NCI-H1105 treated with DMSO at 0.1 percent for 48 hours (cell line): ENCODE measurements around the gene STK11.

ENCODE experiments used
- DNase-seq: peaks from one replicate; lab custom pipeline; 2025; lab: John Stamatoyannopoulos, UW

The STK11 gene

DNA sequence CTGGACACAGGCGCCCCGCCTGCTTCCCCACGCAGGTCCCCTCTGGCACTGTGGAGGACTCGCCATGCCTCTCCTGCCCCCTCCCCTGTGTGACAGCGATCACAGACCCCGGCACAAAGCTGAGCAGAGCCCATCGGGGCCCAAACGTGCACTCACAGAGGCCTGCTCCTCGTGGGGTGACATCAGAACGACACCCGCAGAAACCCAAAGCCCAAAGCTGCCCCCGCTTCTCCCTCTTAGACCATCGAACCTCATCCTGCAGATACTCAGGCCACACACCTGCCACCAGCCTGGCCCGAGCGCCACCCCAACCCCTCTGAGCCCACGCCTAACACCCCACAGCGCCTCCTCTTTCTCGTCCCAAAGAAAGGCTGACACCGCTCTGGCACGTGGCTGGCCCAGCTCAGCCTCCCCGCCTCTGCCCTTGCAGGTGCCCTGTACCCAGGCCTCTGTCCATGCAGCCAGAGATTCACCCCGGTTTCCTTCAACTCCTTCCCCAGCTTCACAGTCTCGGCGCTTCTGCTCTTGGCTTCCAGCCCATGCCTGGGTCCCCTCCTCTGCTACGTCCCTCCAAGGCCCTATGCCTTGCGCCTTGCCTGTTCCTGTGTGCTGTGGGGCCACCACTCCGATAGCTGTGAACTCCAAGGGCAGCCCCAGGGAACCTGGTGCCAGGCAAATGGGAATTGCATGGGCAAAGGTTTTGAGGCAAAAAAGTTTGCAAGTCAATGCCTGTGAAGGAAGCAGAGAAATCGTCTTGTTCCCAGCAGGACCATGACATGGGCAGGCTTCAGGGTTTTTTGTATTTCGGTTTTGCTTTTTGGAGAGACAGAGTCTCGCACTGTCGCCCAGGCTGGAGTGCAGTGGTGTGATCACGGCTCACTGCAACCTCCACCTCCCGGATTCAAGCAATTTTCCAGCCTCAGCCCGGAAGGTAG lies 33.1 kb downstream of the STK11 start:
- no peak for DNase-seq

DNA sequence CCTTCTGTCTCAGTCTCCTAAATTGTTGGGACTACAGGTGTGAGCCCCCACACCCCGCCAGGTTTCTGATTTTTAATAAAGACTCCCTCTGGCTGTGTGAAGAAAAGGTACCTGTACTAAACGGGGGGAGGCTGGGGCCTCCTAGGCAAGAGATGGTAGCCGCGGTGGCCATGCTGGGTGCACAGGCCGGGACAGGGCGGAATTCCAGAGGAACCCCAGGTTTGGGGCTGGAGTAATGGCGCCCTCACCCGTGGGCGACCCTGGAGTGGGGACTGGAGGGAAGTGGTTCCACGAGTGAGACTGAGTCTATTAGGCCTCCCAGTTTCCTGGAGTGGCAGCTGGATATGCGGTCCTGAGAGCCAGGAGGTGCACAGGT lies 33.8 kb downstream of the STK11 start:
- no peak for DNase-seq

DNA sequence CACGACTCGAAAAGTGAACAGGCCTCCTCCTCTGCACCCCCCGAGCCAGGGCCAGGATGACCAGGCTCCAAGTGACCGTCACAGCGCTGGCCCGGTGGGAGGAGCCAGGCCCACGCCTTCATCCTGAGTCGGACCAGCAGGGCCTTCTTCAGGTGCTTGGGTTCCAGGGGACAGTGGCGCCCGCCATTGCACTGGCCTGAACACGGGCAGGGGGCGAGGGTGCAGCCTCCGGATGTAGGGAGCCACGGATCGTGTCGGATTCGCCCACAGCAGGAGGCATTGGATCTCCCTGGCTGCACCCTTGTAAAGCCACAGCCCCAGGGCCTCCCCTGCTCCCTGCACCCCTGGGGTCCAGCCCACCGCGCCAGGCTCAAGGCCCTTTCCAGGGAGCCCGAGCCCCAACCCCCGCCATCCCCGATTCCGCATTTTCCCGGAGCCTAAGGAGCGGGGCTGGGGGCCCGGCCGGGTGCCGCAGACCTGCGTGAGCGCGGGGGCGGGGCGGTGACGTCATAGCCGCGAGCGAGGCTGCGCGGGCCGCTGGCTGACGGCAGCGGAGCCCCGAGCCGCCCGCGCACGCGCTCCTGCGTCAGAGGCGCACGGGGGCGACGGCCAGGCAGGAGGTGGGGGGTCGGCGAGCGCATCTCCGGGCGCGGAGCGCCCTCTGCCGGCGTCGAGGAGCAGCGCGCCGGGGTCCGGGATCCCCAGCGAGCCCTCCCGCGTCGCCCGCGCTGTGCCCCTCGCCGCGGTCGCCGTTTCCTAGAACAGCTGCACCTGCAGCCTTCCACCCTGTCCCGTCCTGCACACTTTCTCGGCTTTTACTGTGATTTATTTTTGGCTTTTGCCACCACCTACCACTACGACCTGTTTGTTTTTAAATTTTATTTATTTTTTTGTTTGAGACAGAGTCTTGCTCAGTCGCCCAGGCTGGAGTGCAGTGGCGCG lies 34.5 kb downstream of the STK11 start:
- DNase-seq, result peak; percentile 83

DNA sequence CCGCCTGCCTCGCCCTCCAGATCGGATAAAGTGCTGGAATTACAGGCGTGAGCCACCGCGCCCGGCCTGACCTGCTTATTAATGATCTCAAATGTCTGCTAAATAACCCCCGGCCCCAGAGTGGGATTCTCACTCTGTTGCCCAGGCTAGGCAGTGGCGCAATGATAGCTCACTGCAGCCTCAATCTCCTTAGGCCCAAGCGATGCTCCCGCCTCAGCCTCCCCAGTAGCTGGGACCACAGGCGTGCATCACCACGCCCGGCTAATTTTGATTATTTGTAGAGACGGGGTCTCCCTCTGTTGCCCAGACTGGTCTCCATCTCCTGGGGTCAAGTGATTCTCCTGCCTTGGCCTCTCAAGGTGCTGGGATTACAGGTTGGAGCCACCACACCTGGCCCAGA lies 35.3 kb downstream of the STK11 start:
- DNase-seq, result no peak

DNA sequence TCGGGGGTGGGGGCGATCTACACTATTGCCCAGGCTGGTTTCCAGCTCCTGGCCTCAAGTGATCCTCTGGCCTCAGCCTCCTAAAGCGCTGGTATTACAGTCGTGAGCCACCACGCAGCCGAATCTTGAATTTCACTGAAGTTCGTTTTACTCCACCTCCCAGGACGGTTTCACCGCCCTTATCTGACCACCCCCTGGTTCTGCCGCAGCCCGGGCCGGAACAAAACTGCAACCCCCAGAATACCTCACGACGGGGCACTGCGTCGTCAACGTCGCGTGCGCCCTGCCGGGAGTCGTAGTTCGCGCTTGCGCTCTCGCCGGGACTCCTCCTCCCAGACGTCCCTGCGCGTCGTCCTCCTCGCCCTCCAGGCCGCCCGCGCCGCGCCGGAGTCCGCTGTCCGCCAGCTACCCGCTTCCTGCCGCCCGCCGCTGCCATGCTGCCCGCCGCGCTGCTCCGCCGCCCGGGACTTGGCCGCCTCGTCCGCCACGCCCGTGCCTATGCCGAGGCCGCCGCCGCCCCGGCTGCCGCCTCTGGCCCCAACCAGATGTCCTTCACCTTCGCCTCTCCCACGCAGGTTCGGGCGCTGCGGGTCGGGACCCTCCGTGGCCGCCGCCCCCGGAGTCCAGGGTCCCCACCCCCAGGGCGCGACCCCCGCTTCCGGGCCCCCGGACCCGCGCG lies 36.0 kb downstream of the STK11 start, which contains the start of gene ATP5F1D:
TSS of gene ATP5F1D (plus strand) at position 335 of the 679 bp plus-strand sequence. CDS start at position 435, 100 bp downstream.
- peak; percentile 90 for DNase-seq

DNA sequence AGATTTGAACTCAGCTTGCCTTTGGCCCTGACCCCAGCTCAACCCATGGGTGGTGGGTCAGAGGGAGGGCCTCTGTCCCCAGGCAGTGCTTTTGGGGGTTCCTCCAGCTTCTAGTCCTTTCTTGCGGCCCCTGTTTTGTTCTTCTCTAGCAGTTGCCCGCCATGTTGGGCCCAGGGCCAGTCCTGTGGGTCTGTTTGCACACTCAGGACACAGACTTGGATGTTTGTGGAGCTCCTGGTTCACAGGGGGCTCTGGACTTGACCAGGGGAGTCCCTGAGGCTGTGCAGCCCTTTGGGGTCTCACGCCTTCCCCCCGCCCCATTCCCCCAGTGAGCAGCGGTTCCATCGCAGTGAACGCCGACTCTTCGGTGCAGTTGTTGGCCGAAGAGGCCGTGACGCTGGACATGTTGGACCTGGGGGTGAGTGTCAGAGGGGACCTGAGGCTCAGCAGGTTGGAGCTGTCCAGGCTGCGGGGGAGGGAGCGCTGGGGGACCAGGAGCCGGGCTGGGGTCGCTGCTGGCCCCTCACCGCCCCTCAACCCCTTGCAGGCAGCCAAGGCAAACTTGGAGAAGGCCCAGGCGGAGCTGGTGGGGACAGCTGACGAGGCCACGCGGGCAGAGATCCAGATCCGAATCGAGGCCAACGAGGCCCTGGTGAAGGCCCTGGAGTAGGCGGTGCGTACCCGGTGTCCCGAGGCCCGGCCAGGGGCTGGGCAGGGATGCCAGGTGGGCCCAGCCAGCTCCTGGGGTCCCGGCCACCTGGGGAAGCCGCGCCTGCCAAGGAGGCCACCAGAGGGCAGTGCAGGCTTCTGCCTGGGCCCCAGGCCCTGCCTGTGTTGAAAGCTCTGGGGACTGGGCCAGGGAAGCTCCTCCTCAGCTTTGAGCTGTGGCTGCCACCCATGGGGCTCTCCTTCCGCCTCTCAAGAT lies 38.5 kb downstream of the STK11 start:
- DNase-seq, result peak; percentile 69

DNA sequence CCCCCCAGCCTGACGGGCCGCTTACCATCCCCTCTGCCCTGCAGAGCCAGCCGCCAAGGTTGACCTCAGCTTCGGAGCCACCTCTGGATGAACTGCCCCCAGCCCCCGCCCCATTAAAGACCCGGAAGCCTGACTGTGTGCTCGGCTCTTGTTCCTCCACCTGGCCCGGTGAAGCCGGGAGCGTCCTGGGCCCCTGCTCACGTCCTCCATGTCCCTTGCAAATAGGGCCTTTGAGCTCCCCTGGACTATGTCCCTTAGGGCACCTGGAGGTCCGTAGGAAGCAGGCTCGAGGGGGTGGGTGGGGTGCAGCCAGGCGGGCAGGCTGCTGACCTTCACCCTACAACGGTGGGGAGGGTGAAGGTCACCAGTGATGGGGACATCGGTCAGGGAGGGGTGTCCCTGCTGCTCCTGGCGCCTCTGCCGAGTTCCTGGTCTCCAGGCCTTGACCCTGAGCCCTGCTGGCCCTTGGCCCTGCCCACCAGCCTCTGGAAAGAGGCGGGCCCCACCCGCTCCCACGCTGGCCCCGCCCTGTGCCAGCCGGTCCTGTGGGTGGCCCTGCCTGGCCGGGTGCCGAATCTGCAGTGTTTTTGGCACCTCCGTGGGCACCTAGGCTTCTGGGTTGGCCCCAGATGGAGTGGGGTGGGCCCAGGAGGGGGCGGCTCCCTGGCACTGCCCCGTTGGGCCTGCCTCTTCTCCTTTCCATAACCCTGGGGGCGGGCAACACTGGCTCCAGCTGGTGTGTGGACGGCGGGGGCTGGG lies 39.3 kb downstream of the STK11 start:
- DNase-seq, result no peak

DNA sequence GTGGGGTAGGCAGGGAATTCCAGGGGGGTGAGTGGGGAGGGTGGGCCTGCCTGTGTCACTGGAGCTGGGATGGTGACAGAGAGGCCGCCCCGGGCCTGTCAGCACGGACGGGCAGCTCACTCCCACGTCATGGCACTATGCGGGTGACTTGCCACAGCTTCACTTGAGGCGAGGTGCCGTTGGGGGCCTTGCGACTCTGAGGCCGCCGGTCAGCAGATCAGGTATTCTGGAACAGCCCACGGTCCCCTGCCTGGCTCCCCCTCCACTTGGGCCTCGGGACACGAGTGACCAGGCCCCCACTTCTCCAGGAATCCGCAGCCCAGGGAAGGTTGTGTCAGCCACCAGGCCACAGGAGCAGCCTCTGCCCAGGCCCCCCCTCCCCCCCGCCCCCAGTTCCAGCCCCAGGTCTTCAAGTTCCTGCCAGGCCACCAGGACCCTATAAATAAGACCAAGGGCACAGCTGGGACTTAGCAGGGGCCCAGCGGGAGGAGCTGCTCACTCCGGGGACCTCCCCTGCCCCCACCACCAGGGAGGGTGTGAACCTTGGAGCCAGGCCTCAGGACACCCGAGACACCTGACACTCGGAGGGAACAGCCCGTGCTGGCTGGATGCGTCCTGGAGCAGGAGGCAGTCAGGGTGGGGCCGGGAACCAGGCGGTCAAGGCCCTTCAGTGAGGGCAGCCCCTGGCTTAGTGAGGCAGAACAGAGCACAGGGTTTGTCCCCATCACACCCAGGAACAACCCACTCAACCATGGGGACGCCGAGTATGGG lies 40.1 kb downstream of the STK11 start:
- no peak for DNase-seq

DNA sequence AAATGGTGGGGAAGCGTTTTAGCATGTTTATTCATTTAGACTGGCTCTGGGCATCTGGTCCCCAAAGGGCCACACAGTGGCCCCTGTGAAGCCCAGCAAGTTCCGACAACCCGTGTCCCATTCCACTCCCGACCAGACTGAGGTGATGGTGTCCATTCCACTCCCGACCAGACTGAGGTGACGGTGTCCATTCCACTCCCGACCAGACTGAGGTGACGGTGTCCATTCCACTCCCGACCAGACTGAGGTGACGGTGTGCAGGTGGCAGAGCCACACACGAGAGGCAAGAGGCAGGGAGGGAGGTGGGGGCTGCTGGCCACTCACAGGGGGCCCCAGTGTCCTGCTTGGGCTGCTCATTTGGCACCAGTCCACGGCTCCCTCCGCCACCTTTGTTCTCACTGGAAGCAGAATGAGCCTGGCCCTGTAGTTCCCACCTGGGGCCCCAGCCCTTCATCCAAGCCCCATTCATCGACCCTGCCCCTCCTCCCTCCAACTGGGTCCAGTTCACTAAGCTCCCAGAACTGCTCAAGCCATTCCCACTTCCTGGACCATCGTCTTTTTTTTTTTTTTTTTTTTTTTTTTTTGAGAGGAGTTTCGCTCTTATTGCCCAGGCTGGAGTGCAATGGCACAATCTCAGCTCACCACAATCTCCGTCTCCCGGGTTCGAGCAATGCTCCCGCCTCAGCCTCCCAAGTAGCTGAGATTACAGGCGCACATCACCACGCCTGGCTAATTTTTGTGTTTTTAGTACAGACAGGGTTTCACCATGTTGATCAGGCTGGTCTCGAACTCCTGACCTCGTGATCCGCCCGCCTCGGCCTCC lies 40.9 kb downstream of the STK11 start:
- peak; percentile 11 for DNase-seq

DNA sequence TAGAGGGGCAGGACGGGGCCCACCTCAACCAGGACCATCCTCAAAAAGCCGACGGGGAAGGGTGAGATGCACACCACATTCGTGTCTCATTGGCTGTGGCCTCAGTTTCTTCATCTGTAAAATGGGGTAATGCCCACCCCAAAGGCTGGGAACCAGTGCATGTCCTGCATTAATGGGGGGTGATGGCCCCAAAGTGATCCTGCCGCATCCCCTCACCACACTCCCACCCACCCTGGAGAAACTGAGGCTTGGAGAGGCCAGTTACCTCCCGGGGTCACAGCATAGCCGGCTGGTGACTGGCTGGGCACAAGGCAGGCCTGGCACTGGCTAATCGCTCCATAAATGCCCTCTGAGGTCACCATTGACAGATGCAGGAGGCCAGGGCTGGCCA lies 42.2 kb downstream of the STK11 start:
- no peak for DNase-seq

DNA sequence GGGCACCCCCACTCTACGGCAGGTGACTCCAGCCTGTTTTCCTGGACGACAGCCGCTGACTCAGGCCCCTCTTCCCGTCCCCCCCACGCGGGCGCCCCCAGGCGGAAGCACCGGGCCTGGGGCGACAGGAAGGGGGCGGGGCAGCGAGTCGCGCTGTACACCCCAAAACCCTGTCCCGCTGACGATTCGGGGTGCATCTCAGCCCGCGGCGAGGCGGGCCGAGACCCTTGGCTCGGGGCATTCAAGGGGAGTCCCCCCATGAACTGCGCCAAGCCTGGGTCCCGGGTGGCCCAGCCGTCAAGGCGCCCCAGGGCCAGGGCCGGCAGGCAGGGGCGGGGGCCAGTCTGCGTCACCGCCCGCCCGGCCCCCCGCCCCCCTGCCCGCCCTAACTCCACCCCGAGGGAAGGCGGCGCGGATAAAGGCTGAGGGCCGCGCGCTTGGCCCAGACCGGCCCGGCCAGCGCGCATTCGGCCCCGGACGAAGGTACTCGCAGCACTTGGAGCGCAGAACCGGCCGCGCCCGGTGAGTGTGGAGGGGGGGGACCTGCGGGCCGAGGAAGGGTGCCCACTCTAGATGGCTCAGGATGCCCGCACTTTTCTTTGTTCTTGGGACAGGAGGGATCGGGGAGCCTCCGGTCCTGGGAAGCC lies 42.7 kb downstream of the STK11 start, which contains the start of gene MIDN:
TSS of gene MIDN (plus strand) at position 445 of the 647 bp plus-strand sequence. CDS start 1,714 bp downstream, outside the sequence.
- DNase-seq, result peak; percentile 44

DNA sequence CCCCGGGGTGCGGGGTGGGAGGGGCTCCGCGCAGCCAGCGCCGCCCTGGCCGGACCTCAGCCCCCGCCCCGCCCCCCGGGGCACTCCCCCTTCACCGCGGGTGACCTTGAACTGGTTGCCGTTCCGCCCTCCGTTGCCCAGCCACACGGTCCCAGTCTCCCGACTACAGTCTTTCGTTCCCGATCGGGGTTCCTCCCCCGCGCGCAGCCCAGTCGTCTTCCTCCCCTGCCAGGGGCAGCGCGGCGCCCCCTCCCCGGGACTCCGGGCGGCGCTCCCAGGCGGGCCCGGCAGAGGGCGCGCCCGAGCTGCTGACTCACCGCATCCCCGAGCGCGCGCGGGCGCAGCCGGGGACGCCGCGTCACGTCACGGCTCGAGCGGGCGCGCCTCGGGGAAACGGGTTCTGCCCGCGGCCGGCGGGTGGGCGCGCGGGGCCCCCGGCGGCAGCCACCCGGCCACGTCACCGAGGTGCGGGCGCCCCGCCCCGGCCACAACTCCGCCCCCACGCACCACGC lies 43.3 kb downstream of the STK11 start:
- DNase-seq, result peak; percentile 58

DNA sequence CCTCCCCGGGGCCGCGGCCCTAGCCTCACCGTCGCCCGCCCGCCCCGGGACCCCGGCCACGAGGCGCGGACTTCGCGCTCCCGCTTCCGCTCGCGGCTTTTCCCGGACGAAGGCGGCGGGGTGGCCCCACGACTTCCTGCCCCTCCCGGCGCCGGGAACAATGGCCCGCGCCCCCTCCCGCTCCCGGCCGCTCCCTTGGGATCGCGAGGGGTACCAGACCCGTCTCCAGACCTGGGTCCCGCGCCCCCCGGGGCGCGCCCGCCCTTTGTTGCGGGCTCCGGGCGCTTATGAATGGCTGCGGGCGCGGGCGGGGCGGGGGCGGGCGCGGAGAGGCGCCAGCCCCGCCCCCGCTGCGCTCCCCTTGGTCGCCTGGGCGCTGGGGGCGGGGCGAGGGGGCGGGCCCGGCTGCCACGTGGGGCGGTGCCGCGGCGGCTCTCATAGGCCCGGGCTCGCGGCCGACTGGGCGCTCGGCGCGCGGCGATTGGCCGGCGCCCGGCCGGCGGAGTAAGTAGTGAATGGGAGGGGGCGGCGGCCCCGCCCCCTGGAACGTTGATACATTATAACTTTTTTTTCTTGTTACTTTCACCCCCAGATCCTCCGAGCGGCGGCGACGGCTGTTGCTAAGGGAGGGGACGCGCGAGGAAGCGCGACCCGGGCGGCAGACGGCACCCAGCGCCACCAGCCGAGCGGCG lies 43.9 kb downstream of the STK11 start:
- peak; percentile 94 for DNase-seq

DNA sequence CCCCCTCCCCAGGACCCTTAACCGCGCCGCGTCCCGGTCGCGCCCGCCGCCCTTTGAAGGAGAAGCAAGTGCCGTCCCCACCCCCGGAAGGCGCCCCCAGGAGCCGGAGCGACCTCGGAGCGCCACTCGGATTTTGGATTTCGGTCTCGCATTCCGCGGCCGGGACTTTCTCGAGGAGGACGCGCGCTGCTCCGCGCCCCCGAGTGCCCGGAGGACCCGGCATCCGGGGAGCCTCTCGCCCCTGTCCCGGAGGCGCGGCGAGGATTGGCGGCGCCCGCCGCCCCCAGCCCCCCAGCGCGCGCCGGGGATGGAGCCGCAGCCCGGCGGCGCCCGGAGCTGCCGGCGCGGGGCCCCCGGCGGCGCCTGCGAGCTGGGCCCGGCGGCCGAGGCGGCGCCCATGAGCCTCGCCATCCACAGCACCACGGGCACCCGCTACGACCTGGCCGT lies 44.4 kb downstream of the STK11 start:
- no peak for DNase-seq

DNA sequence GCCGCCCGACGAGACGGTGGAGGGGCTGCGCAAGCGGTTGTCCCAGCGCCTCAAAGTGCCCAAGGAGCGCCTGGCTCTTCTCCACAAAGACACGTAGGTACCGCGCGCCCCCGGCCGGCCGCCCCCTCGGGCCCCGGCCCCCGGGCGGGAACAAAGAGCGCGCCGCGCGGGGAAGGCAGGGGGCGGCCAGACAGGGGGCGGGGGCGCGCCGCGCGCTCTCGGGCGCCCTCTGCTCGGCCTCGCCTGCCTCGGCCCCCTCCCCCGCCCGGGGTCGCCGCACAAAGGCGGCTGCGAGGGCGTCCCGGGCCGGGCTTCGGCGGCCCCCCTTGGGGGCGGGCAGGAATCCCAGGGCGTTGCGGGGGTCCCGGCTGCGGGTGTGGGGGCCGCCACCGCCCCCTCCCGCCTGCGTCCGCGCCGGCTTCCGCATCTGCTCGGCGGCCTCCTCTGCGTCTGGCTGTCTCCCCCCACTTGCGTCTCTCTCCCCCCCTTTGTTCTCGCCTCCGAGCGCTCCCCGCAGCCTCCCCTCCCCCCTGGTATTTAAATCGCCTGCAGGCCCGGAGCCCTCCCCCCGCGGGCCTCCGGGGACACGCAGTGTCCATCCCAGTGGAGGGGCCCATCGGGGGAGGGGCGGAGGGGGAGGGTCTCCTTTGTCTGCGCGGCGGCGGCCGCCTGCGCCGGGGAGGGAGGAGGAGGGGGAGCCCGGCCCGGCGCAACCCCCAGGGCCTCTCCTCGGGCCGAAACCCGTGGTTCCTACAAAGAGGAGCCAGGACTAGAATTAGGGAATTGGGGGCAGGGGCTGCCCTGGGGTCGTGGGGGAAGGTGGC lies 45.1 kb downstream of the STK11 start:
- peak; percentile 52 for DNase-seq
